Smooth muscle cell (in vitro differentiated cells): ENCODE data around the gene PPP1CA. TPM values are rescaled to one million over a fixed set of nuclear protein-coding genes. Genes with fewer than 3 reads are reported as not detected.

Source experiments
- DNase-seq: peaks from one replicate; lab custom pipeline; 2025; ENCODE audit not compliant: unreplicated experiment; lab: John Stamatoyannopoulos, UW
- H2AFZ ChIP-seq: fragments of 200-600 bp; sonication (generic); 2 replicates; pipeline ENCODE4 v1.6.0; 2016; ENCODE audit warnings: antibody characterized with exemption, low read depth, mild to moderate bottlenecking
- H3F3A ChIP-seq: fragments of 200-600 bp; sonication (generic); 2 replicates; pipeline ENCODE4 v1.6.0; 2017; ENCODE audit warnings: antibody characterized with exemption, low read depth
- H3K27ac ChIP-seq: fragments of 200-600 bp; sonication (generic); 2 replicates; pipeline ENCODE4 v1.5.1; 2016; ENCODE audit warnings: low read depth, mild to moderate bottlenecking
- H3K27me3 ChIP-seq: fragments of 200-600 bp; sonication (generic); 2 replicates; pipeline ENCODE4 v1.6.1; 2016; ENCODE audit warnings: low read depth, mild to moderate bottlenecking
- H3K36me3 ChIP-seq: fragments of 200-600 bp; sonication (generic); 2 replicates; pipeline ENCODE4 v1.5.1; 2016; ENCODE audit warnings: low read depth
- H3K4me1 ChIP-seq: fragments of 200-600 bp; sonication (generic); 2 replicates; pipeline ENCODE4 v1.5.1; 2016; ENCODE audit warnings: low read depth
- H3K4me2 ChIP-seq: fragments of 200-600 bp; sonication (generic); 2 replicates; pipeline ENCODE4 v1.6.0; 2016; ENCODE audit warnings: mild to moderate bottlenecking
- H3K4me3 ChIP-seq: fragments of 200-600 bp; sonication (generic); 2 replicates; pipeline ENCODE4 v1.5.1; 2016; ENCODE audit warnings: mild to moderate bottlenecking
- H3K79me2 ChIP-seq: fragments of 200-600 bp; sonication (generic); 2 replicates; pipeline ENCODE4 v1.6.0; 2016; ENCODE audit warnings: low read depth, mild to moderate bottlenecking
- H3K9ac ChIP-seq: fragments of 200-600 bp; sonication (generic); 2 replicates; pipeline ENCODE4 v1.6.0; 2016; ENCODE audit warnings: low read depth
- H3K9me3 ChIP-seq: fragments of 200-600 bp; sonication (generic); replicated peaks from 2 replicates; pipeline ENCODE4 v1.5.1; 2016; ENCODE audit warnings: low read depth
- H4K20me1 ChIP-seq: fragments of 200-600 bp; sonication (generic); 2 replicates; pipeline ENCODE4 v1.6.0; 2016; ENCODE audit warnings: low read depth
- CTCF ChIP-seq: fragments of 200-600 bp; sonication (generic); IDR thresholded peaks from 2 replicates; pipeline ENCODE4 v1.5.1; 2017; ENCODE audit warnings: borderline replicate concordance, mild to moderate bottlenecking, antibody characterized with exemption; ENCODE audit not compliant: insufficient read depth, poor library complexity, severe bottlenecking
- WGBS: methylation state at CpG from one replicate; pipeline ENCODE4 v1.1.7; 2016; ENCODE audit warnings: low lambda C conversion rate; 5-methylcytosine and 5-hydroxymethylcytosine counted together
- polyA plus RNA-seq: library from polyadenylated mRNA; unstranded; fragments of >200 nt; fragmentation: Nextera tagmentation; extraction: Ambion mirVana; gene quantifications from 2 replicates; pipeline ENCODE4 v1.2.1, GENCODE V29; 2016
- total RNA-seq: library from RNA; depleted of rRNA; stranded (reverse); fragments of >200 nt; gene quantifications from 2 replicates; pipeline ENCODE4 v1.2.3, GENCODE V29; 2014

Gene PPP1CA
- total and polyA plus RNA-seq, 2 experiments from 2014 or later, result 123 to 210 TPM

- H3K4me1 ChIP-seq, result peaks cover 4% of the 10 kb centered on the region
- peak overlapping the region; percentile 89 for H3K4me3 ChIP-seq
- no peak overlapping the region for H2AFZ ChIP-seq
- peaks cover 24% of the 10 kb centered on the region for H4K20me1 ChIP-seq
- H3K9me3 ChIP-seq, result no peaks in the 10 kb centered on the region
- no peaks in the 10 kb centered on the region for H3K36me3 ChIP-seq
- peaks cover 22% of the 10 kb centered on the region for H3K79me2 ChIP-seq
- no peak for TF ChIP-seq CTCF
- no peaks in the 10 kb centered on the region for H3K27me3 ChIP-seq
- H3K9ac ChIP-seq, result peak overlapping the region; percentile 97
- peak overlapping the region; percentile 99 for H3K4me2 ChIP-seq
- no peak for DNase-seq
- H3F3A ChIP-seq, result no peaks in the 10 kb centered on the region
- H3K27ac ChIP-seq, result peak overlapping the region; percentile 75
- 12% methylated on average over 26 of the region's 27 CpGs for WGBS
Observed at GRCh38 chr11:67400942-67401494, 640 bp downstream of the PPP1CA start.

- peak overlapping the region; percentile 97 for H3K9ac ChIP-seq
- peak overlapping the region; percentile 75 for H3K27ac ChIP-seq
- peaks cover 24% of the 10 kb centered on the region for H4K20me1 ChIP-seq
- no peaks in the 10 kb centered on the region for H3F3A ChIP-seq
- no peaks in the 10 kb centered on the region for H3K36me3 ChIP-seq
- H3K4me1 ChIP-seq, result peaks cover 4% of the 10 kb centered on the region
- WGBS, result 67% methylated on average over 23 of the region's 23 CpGs
- TF ChIP-seq CTCF, result no peak
- H3K4me3 ChIP-seq, result peak overlapping the region; percentile 89
- H3K4me2 ChIP-seq, result peak overlapping the region; percentile 99
- H3K27me3 ChIP-seq, result no peaks in the 10 kb centered on the region
- DNase-seq, result no peak
- no peak overlapping the region for H2AFZ ChIP-seq
- H3K79me2 ChIP-seq, result peaks cover 22% of the 10 kb centered on the region
- no peaks in the 10 kb centered on the region for H3K9me3 ChIP-seq
Observed at GRCh38 chr11:67400251-67400941, 1.3 kb downstream of the PPP1CA start.

GRCh38 chr11:67398661-67399563, 2.7 kb downstream of the PPP1CA start:
- peaks cover 22% of the 10 kb centered on the region for H3K79me2 ChIP-seq
- no peak for TF ChIP-seq CTCF
- no peak overlapping the region for H3K9ac ChIP-seq
- no peak overlapping the region for H3K27ac ChIP-seq
- no peak overlapping the region for H2AFZ ChIP-seq
- WGBS, result 94% methylated on average over 31 of the region's 31 CpGs
- peaks cover 4% of the 10 kb centered on the region for H3K4me1 ChIP-seq
- H3K9me3 ChIP-seq, result no peaks in the 10 kb centered on the region
- H4K20me1 ChIP-seq, result peaks cover 24% of the 10 kb centered on the region
- no peak overlapping the region for H3K4me3 ChIP-seq
- H3K36me3 ChIP-seq, result no peaks in the 10 kb centered on the region
- no peaks in the 10 kb centered on the region for H3K27me3 ChIP-seq
- no peaks in the 10 kb centered on the region for H3F3A ChIP-seq
- DNase-seq, result no peak
- H3K4me2 ChIP-seq, result no peak overlapping the region
